Kidney epithelial cell (primary cell): ENCODE data around the gene IRF2. TPM values are rescaled to one million over a fixed set of nuclear protein-coding genes. Genes with fewer than 3 reads are reported as not detected.

Source experiments
- DNase-seq: peaks from one replicate; pipeline ENCODE4 v3.0.0-alpha.2; 2010; ENCODE audit warnings: low read depth
- H3K27me3 ChIP-seq: 2 replicates; pipeline ENCODE4 v1.6.0; 2011; ENCODE audit warnings: low read length; ENCODE audit not compliant: control insufficient read depth, insufficient read depth
- H3K36me3 ChIP-seq: 2 replicates; pipeline ENCODE4 v1.5.1; 2011; ENCODE audit warnings: low read length; ENCODE audit not compliant: control insufficient read depth, insufficient read depth
- H3K4me3 ChIP-seq: 2 replicates; pipeline ENCODE4 v1.5.1; 2011; ENCODE audit warnings: low read depth, mild to moderate bottlenecking, control low read depth, low read length
- CTCF ChIP-seq: IDR thresholded peaks from 2 replicates; pipeline ENCODE4 v1.5.1; 2011; ENCODE audit warnings: mild to moderate bottlenecking, moderate library complexity, low read length, control low read depth, inconsistent platforms; ENCODE audit not compliant: insufficient read depth, poor library complexity, severe bottlenecking
- total RNA-seq: library from RNA; depleted of rRNA; stranded (reverse); fragments of >200 nt; gene quantifications from 2 replicates; pipeline ENCODE4 v1.2.3, GENCODE V29; 2015

Gene IRF2
- total RNA-seq, 1 donor from 2014 or later, result 30.4 TPM

GRCh38 chr4:184477201-184477999, 3.0 kb upstream of the IRF2 start:
- Histone ChIP-seq H3K36me3 (no peaks in the 10 kb centered on the region), H3K4me3 (no peak overlapping the region), H3K27me3 (no peaks in the 10 kb centered on the region)
- TF ChIP-seq CTCF, result no peak
- no peak for DNase-seq

GRCh38 chr4:184476695-184477094, 2.3 kb upstream of the IRF2 start:
- TF ChIP-seq CTCF, result no peak
- Histone ChIP-seq H3K27me3 (no peaks in the 10 kb centered on the region), H3K4me3 (no peak overlapping the region), H3K36me3 (no peaks in the 10 kb centered on the region)
- DNase-seq, result no peak

GRCh38 chr4:184475498-184475897, 1.1 kb upstream of the IRF2 start:
- TF ChIP-seq CTCF, result no peak
- Histone ChIP-seq H3K27me3 (no peaks in the 10 kb centered on the region), H3K36me3 (no peaks in the 10 kb centered on the region), H3K4me3 (peak overlapping the region; percentile 69)
- no peak for DNase-seq

DNA sequence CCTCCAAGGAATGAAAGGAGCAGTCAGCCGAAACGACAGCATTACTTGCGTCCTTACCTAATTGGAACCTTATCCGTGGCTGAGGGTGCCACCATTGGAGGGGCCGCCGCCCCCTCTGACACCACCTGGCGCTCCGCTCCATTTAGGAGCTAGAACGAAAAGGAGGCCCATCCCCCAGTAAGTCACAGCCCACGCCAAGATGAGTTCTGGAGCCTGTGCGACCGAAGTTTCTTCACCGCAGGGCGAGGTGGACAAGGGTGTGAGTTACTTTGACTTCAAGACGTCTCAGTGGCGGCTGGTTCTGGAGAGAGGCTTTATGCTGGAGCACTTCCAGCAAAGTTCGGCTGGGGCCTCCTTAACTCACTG, 729 bp upstream of the IRF2 start:
- H3K27me3 ChIP-seq, result no peaks in the 10 kb centered on the region
- H3K4me3 ChIP-seq, result peak overlapping the region; percentile 69
- no peak for TF ChIP-seq CTCF
- no peaks in the 10 kb centered on the region for H3K36me3 ChIP-seq
- no peak for DNase-seq

GRCh38 chr4:184473499-184474262, 669 bp downstream of the IRF2 start:
- TF ChIP-seq CTCF, result no peak

More at GRCh38 chr4:184473499-184474262, 669 bp downstream of the IRF2 start:
- Histone ChIP-seq H3K4me3 (peak overlapping the region; percentile 69), H3K36me3 (no peaks in the 10 kb centered on the region), H3K27me3 (no peaks in the 10 kb centered on the region)
- no peak for DNase-seq
